GM19240 (cell line): ENCODE data around the gene ZNF672.
"Not testable (repeated sequence)": the region's sequence is repeated elsewhere in the genome, so short reads cannot be mapped to it uniquely, and the experiment has no call there.

ENCODE experiments used
- DNase-seq: peaks from one replicate; pipeline ENCODE4 v3.0.0; 2011; ENCODE audit warnings: low spot score; ENCODE audit not compliant: insufficient read length

The ZNF672 gene

DNA sequence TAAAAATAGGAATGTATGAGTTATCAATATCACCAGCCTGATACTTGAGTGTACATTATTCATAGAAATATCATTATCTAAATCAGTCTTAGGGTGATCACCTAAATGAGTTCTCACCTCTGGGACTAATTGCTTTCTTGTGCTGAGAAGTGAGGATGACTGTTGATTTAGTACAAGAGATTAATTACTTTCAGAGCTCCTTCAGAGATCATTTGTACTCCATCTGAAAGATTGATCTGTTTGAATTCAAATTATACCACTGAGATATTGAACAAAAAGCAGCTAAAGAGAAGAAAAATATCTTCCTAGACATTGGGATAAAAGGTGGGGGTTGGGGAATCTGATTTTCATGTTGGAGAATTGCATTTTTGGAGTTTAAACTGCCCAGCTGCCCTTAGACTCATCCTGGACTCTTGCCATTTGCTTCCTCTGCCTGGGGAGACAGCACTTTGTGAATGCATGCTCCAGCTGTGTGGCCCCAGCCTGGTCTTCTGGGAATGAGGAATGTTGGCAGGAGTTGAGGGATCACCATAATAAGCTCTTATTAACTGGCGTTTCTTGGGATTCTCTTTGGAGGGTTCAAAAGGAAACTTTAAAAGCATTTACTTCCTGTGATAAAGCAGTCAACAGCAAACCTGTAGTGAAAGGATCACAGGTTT lies 48.3 kb downstream of the ZNF672 start:
- DNase-seq: no peak

DNA sequence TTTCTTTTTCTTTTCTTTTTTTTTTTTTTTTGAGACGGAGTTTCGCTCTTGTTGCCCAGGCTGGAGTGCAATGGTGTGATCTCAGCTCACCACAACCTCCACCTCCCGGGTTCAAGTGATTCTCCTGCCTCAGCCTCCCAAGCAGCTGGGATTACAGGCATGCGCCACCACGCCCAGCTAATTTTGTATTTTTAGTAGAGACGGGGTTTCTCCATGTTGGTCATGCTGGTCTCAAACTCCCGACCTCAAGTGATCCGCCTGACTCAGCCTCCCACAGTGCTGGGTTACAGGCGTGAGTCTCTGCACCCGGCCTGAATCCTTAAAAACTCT lies 51.9 kb downstream of the ZNF672 start:
- not testable (repeated sequence) for DNase-seq

DNA sequence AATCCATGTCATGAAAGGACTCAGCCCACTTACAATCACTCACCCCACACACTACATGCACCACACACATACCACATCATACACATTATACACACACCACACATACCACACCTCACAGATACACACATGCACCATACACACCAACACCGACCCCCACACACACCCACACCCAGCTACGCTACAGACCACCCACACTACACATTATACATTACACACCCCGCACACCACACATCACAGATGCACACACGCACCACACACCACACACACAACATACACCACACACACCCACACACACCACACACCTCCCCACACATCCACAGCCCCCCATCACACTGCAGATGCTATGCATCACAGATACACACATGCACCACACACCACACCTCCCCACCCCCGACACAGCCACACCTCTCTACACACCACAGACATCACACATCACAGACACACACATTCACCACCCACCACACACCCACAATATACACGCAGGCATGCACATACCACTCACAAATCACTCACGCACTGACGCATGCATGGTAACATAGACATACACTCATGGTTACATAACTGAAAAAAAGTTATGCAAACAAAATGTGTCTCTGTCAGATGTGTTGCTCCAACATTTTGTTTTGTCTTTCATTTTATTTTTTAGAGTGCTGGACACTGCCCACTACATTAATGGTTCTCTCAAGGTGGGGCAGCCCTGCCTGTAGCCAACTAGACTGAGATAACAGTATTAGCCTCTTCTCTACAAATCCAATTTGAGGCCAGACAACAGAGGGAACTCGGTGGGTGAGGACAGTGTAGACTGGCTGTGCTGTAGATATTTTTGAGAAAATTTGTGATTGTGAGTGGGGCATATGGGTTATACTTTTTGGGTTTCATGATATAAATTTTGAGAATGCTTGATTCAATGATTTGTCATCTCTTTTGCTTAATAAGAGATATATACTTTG lies 52.8 kb downstream of the ZNF672 start:
- DNase-seq: no peak

DNA sequence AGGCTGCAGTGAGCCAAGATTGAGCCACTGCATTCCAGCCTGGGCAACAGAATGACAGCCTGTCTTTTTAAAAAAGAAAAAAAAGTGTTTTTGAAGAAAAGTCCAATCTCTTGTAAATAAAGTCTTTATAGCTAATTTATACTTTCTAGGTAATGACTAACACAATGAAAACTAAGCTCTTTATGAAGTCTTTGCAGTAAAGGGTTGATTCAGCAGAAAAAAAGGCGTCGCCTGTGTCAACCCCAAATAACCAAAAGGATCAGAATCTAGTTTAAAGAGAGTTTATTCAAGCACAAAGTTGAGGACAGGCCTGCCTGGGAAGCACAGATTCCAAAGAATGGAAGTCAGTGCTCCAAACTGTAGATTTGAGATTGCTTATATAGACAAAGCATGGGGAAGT lies 53.7 kb downstream of the ZNF672 start:
- DNase-seq: no peak

DNA sequence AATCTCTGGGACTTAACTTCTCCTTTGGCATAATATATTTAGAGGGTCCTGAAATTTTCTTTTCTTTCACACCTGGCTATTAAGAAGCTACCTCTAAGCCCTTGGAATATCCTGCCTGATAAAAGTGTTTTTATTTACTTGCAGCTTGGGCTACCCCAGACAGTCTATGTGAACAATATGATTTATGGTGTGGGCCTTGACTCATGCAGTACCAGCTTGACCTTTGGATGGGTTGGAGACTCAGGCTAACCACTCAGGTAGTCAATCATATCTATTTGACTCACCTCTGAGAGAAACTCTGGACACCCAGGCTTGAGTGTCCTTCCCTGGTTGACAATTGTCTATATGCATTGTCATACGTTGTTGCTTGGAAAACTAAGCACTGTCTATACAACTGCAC lies 54.6 kb downstream of the ZNF672 start:
- DNase-seq: no peak

DNA sequence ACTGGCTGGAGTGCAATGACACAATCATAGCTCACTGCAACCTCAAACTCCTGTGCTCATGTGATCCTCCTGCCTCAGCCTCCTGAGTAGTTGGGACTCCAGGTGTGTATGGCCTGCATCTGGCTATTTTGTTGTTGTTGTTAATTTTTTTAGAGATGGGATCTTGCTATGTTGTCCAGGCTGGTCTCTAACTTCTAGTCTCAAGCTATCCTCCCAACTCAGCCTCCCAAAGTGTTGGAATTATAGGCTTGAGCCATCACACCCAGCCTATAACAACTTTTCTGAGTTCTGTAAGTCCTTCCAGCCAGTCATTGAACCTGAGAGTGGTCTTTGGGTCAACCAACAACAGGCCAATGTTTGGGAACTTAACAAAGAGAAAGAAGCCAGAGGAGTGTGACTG lies 56.8 kb downstream of the ZNF672 start:
- DNase-seq: no peak

DNA sequence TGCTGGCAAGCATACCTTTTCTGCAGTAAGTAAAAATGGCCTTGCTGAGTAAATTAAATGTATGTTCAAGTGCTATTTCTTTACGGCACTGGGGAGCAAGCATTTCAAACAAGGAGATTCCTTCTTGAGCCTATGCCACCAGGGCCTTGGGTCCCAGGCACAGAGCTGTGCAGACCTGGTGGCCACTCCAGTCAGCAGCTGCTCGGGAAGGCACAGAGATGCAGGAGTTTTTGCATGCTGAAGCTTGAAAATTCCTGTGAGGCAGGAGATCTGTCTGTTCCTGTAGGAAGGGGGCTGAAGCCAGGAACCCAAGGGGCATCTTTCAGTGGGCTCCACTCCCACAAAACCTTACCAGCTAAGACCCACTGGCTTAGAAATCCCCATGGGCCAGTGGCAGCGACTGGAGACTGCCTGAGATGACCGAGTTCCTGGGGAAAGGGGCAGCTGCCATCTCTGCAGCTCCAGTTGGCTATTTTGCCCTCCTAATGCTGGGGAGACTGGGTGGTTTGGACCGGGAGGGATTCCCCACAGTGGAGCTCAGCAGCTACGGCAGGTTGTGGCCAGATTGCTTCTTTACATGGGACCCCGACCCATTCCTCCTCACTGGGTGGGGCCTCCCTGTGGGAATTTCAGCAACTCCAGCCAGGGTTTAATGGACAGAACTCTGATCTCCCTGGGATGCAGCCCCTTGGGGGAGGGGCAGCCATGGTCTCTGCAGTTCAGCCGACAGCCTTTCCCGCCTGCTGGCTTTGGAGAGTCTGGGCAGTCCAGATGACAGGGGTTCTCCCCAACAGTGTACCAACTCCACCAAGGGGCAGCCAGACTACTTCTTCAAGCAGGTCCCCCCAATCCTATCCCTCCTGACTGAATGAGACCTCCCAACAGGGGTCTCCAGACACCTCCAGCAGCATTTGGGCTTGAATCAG lies 59.7 kb downstream of the ZNF672 start:
- DNase-seq: no peak
